Measurements from ENCODE around the gene SDHB.

DNA sequence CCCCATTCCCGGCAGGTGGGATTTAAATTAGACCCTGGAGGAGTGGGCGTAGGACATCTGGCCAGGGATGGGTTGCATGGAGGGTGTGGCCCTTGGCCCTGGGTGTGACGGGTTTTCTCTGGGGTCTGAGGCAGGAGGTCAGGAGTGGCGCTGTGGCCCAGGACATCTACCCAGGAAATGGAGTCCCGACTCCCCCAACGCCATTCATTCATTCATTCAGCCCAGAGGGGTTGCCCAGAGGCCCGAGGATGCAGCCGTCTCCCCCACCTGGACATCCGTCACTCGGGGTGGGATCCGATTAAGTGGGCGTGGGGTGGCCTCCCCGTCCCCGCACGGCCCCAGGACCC is 42.8 kb downstream of the SDHB start:
- TF ChIP-seq EZH2 (IDR thresholded peaks at IDR 0.05; ENCODE audit: borderline replicate concordance, low read length): no peak
- TF ChIP-seq CTCF (conservative IDR thresholded peaks at IDR 0.05 in 1 of 2, IDR thresholded peaks at IDR 0.05 in 1 of 2; ENCODE audit: extremely low read depth in 1 of 2, insufficient read depth in 1 of 2, low read depth in 1 of 2, low read length in 2 of 2): no peak
